Esophagus squamous epithelium (tissue), 5 donors: ENCODE data around the gene CST9. TPM values are rescaled to one million over a fixed set of nuclear protein-coding genes. Genes with fewer than 3 reads are reported as not detected.

ENCODE experiments used
- DNase-seq: peaks from one replicate; lab custom pipeline; 2025; lab: John Stamatoyannopoulos, UW
- H3K27ac ChIP-seq, 4 donors: fragments of 200-600 bp; sonication (generic); one replicate each; pipeline ENCODE4 v1.5.1; 2016 to 2019; ENCODE audit warnings: mild to moderate bottlenecking in 1 of 4
- H3K27me3 ChIP-seq, 4 donors: fragments of 200-600 bp; sonication (generic); 1 replicate in 3 of 4; 2 replicates in 1 of 4; pipeline versions ENCODE4 v1.5.1 to v1.6.0; 2017 to 2021; ENCODE audit warnings: antibody characterized with exemption in 1 of 4
- H3K36me3 ChIP-seq, 3 donors: fragments of 200-600 bp; sonication (generic); one replicate each; pipeline ENCODE4 v1.5.1; 2016 to 2019
- H3K4me1 ChIP-seq, 3 donors: fragments of 200-600 bp; sonication (generic); one replicate each; pipeline ENCODE4 v1.5.1; 2017 to 2019
- H3K4me3 ChIP-seq, 4 donors: fragments of 200-600 bp; sonication (generic); 1 replicate in 3 of 4; 2 replicates in 1 of 4; pipeline ENCODE4 v1.5.1; 2016 to 2019; ENCODE audit warnings: mild to moderate bottlenecking in 2 of 4, moderate library complexity in 1 of 4
- H3K9me3 ChIP-seq, 3 donors: fragments of 200-600 bp; sonication (generic); one replicate each; pipeline ENCODE4 v1.5.1; 2016 to 2019
- POLR2A ChIP-seq, 4 donors: fragments of 450-650 bp; IDR thresholded peaks; one replicate each; pipeline ENCODE4 v1.6.1; 2017; ENCODE audit warnings: antibody characterized with exemption in 4 of 4, mild to moderate bottlenecking in 4 of 4, moderate library complexity in 3 of 4
- WGBS, 2 donors: methylation state at CpG; one replicate each; pipeline ENCODE4 v1.1.5; 2018; 5-methylcytosine and 5-hydroxymethylcytosine counted together
- intact Hi-C: fragments of 100-400 bp; cut with DNase I; formaldehyde crosslinking; loops from one replicate; pipeline ENCODE4 v1.15.0; 2022
- total RNA-seq, 4 donors: library from RNA; depleted of rRNA; stranded (reverse); fragments of >200 nt; gene quantifications; one replicate each; pipeline ENCODE4 v1.1.0, GENCODE V29; 2016
- TF ChIP-seq, protein P1 (sequence below), 6 experiments: fragments of 450-650 bp in 4 of 6; fragments of 200-600 bp in 2 of 6; sonication (generic) in 2 of 6; IDR thresholded peaks; one replicate each; pipeline ENCODE4 v1.5.1; 2016 to 2019; ENCODE audit warnings: antibody characterized with exemption in 6 of 6, mild to moderate bottlenecking in 4 of 6, moderate library complexity in 4 of 6
- donor health status: DM: yes; HTN: yes; CAD: no.

The CST9 gene
- total RNA-seq, 4 donors from 2014 or later: not detected

DNA sequence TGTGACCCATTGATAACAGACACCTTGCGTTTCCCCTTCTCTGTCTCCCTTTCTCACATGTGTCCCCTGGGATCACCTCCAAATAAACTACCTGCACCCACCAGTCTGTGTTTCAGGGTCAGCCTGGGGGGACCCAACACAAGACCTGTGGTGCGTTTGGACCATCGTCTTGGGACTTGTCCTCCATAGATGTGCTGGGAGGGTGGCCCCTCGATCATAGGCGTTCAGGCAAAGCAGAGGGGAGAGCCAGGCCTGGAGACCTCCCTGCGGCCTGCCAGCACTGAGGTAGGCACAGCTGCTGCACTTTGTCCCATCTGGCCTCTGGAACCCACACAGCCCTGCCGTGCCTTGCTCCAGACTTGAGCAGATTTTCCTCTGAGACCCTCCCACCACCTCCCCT is 18.1 kb downstream of the CST9 start:
- DNase-seq: no peak
- no peak for TF ChIP-seq POLR2A (IDR thresholded peaks at IDR 0.05)
- TF ChIP-seq, protein P1, sequence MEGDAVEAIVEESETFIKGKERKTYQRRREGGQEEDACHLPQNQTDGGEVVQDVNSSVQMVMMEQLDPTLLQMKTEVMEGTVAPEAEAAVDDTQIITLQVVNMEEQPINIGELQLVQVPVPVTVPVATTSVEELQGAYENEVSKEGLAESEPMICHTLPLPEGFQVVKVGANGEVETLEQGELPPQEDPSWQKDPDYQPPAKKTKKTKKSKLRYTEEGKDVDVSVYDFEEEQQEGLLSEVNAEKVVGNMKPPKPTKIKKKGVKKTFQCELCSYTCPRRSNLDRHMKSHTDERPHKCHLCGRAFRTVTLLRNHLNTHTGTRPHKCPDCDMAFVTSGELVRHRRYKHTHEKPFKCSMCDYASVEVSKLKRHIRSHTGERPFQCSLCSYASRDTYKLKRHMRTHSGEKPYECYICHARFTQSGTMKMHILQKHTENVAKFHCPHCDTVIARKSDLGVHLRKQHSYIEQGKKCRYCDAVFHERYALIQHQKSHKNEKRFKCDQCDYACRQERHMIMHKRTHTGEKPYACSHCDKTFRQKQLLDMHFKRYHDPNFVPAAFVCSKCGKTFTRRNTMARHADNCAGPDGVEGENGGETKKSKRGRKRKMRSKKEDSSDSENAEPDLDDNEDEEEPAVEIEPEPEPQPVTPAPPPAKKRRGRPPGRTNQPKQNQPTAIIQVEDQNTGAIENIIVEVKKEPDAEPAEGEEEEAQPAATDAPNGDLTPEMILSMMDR (IDR thresholded peaks at IDR 0.05): no peak
- H3K27ac ChIP-seq: peak overlapping the region in 2 of 4 donors; percentile 1 to 36
- H3K4me3 ChIP-seq: no peak overlapping the region
- H3K27me3 ChIP-seq: no peaks in the 10 kb centered on the region
- peaks cover 3 to 60% (median 3%) of the 10 kb centered on the region in 3 donors for H3K4me1 ChIP-seq
- intact Hi-C loops: no loop called here
- WGBS, 2 donors: 68 to 85% methylated on average over 5 to 7 of the region's 7 CpGs
- no peaks in the 10 kb centered on the region for H3K36me3 ChIP-seq
- H3K9me3 ChIP-seq: no peaks in the 10 kb centered on the region

DNA sequence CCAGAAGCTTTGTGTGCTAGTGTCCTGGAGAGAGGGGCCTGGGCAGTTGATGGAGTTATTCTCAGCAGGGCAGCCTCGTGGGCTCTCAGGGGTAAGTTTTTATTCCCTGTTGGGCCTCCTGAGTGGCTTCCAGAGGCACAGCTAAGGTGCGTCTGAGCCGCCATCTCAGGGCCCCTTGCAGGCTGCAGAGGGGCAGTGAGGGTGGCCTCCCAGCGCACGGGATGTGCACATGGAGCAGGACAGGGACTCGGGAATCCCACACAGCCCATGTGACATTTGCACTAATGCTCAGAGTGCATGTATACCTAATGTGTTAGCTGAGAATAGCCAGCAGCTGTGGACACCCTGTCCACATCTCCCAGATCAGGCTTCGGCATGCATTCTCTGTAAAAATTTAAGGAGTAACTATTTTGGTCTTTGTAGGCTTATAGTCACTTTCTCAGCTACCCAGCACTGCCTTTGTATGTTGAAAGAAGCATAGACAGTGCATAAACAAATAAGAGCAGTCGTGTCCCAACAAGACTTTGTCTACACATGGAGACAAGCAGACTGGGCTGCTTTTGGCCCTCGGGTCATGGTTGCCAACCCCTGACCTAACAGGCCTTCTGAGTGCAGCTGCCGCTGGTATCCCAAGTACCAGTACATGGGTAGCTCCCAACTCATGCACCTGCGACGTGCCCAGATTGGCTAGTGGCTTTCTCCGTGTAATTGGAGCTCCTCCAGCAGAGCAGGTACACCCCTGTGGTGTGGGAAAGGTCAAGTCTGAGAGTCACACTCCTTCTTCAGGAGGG is 18.8 kb downstream of the CST9 start:
- Histone ChIP-seq H3K36me3 (no peaks in the 10 kb centered on the region), H3K4me3 (no peak overlapping the region), H3K9me3 (no peaks in the 10 kb centered on the region), H3K27me3 (no peaks in the 10 kb centered on the region), H3K4me1 (peaks cover 3 to 65% (median 3%) of the 10 kb centered on the region in 3 donors), H3K27ac (peak overlapping the region in 2 of 4 donors; percentile 1 to 36)
- TF ChIP-seq, protein P1 (IDR thresholded peaks at IDR 0.05): no peak
- no peak for TF ChIP-seq POLR2A (IDR thresholded peaks at IDR 0.05)
- intact Hi-C loops: no loop called here
- DNase-seq: no peak
- WGBS, 2 donors: 25 to 64% methylated on average over 4 to 5 of the region's 13 CpGs

DNA sequence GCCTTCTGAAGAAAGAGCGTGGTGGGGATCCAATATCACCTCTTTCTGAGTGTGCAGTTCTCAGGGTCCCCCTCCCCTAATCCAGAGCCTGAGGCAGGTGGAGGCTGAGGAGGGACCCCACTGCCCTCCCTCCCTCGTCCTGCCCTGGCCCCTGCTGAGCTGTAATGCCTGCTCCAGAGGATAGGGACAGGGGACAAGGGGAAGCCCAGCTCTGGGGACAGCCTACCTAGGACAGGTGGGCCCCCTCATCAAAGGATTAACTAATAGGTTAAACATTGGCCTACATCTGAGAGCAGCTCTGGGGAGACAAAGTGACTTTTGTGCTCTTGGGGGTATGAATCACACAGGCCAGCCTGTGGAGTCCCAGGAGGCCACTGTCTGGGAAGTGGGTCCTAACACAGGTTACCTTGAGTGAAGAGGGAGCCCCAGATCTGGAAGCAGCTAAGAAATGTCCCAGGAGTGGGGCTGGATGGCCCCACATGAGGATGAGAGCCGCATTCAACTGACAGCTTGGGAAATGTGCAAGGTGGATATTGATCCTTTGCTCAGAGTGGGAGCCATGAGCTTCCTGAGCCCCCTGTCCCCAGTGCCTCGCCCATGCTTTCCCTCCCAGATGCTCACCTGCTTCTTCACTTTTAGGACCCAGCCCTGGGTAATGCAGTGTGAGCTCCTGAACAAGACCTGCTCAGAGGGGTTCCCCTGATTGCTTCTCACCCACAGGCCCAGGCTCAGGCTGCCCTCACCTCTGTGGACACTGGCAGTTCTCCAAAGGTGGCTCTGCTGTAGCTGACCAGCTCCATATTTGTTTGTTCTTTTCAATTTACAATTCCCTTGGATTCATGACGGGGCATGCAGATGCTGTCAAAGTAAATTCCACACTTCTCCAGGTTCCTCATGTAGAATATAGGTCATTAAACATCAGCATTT is 19.6 kb downstream of the CST9 start:
- no peaks in the 10 kb centered on the region for H3K9me3 ChIP-seq
- H3K4me3 ChIP-seq: no peak overlapping the region
- no peak overlapping the region for H3K27ac ChIP-seq
- intact Hi-C loops: no loop called here
- TF ChIP-seq, protein P1 (IDR thresholded peaks at IDR 0.05): no peak
- TF ChIP-seq POLR2A (IDR thresholded peaks at IDR 0.05): no peak
- H3K36me3 ChIP-seq: no peaks in the 10 kb centered on the region
- no peaks in the 10 kb centered on the region for H3K27me3 ChIP-seq
- DNase-seq: no peak
- 90 to 100% methylated on average over 3 to 4 of the region's 5 CpGs for WGBS, 2 donors
- peaks cover 3 to 69% (median 3%) of the 10 kb centered on the region in 3 donors for H3K4me1 ChIP-seq

DNA sequence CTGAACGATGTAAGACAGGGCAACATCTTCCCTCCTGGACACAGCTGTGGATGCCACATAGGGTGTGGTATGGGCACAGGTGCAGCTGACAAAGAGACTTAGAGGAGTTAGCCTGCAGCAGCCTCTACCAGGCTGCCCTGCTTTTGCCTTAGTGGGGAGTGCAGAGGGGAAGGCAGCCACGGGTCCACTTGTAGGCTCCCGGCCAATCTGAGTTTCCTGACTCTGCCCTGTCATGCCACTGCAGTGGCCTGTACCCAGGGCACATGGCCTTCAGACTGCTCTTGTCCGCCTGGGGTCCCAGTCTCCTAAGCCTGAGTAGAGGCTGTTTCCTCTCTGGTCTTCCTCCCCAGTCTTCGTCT is 20.3 kb downstream of the CST9 start:
- intact Hi-C loops: no loop called here
- TF ChIP-seq, protein P1 (IDR thresholded peaks at IDR 0.05): no peak
- TF ChIP-seq POLR2A (IDR thresholded peaks at IDR 0.05): no peak
- Histone ChIP-seq H3K4me3 (no peak overlapping the region), H3K36me3 (no peaks in the 10 kb centered on the region), H3K27ac (no peak overlapping the region), H3K4me1 (peaks cover 3 to 69% (median 3%) of the 10 kb centered on the region in 3 donors), H3K9me3 (no peaks in the 10 kb centered on the region), H3K27me3 (no peaks in the 10 kb centered on the region)
- DNase-seq: no peak
- 70 to 82% methylated on average over 3 to 4 of the region's 5 CpGs for WGBS, 2 donors
